HG03460 (cell line): ENCODE results near the gene WDR41.
"Not testable (repeated sequence)": the region's sequence is repeated elsewhere in the genome, so short reads cannot be mapped to it uniquely, and the experiment has no call there.

Experiments used
- ATAC-seq: cut with Tn5 transposase; IDR thresholded peaks from one replicate; pipeline ENCODE4 v1.9.1; 2021; ENCODE audit not compliant: unreplicated experiment

WDR41 gene

DNA sequence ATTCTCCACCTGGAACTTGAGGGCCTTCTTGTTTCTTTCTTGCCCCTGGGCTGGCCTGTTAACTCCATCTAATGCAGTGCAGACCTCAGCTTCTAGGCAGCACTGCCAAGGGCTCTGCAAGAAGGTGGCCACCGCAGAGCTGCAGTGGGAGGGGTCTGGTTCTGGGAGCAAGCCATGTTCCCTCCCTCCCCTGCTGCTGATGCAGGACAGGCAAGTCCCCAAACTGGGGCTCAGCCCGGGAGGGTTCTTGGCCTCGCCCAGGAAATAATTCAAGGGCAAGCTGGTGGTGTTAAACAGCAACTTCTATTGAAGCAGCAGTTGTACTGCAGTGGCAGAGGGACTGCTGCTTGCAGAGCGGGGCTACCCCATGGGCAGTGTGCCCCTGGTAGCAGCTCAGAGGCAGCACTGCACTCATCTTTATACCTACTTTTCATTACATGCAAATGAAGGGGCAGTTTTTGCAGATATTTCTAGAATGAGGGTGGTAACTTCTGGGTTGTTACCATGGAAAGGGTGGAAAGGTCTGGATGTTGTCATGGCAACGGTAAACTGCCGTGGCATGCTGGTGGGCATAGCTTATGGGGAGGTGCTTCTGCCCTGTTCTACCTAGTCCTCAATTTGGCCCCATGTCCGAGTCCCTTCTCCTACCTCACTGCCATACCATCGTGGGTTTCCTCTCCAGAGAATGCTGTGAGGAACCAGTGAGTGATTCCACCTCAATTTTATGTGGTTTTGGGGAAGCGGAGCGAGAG lies 82.1 kb downstream of the WDR41 start:
- ATAC-seq = no peak

GRCh38 chr5:77407152-77407551 lies 85.0 kb downstream of the WDR41 start:
- no peak for ATAC-seq

GRCh38 chr5:77402796-77403195 lies 89.3 kb downstream of the WDR41 start:
- no peak for ATAC-seq

GRCh38 chr5:77400645-77401044 lies 91.5 kb downstream of the WDR41 start:
- ATAC-seq = no peak

DNA sequence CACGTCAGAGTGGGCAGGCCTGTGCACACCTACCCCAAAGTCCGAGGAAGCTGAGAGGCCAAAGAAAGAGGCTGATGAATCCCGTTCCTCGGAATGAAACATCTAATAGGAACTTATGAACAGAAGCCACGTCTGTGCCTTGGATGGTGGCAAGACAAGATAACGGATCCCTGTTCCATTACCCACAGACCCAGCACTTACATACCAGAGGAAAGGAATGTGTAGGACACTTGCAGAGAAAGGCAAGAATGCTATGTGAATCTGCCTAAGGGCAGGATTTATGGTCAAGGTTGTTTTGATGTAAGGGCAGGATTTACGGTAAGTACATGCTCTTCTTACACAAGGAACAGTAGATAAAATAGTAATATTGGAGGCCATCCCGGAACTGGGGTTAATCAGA lies 93.2 kb downstream of the WDR41 start:
- no peak for ATAC-seq

GRCh38 chr5:77398458-77398857 lies 93.7 kb downstream of the WDR41 start:
- ATAC-seq = no peak

DNA sequence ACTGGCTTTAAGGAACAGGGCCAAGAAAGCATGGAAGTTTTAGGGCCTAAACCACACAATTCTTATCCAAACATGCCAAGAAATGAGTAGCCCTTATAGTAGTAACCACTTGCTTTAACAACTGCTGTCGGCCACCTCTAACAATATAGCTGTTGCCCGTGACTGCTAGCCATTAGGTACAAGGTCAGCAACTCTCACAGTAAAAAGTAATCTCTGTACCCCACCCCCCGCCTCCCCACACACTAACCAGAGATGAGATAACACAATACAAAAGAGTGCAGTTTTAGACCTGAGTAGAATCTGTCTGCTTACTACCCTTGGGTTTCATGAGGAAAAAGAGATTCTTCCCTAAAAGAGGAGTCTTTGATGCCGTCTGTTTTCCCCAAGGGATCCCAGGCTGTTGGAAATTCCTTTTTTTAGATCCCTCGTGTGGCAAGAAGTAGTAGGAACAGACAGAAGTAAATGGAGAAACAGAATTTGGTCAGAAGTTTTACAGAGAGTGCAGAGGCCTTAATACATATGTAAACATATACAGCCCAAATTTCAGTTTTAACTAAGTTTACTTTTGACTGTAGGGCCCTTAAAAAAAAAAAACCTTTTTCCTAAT lies 94.3 kb downstream of the WDR41 start:
- ATAC-seq = no peak

- no peak for ATAC-seq
Measured at GRCh38 chr5:77396017-77396416, 96.1 kb downstream of the WDR41 start.

- ATAC-seq = no peak
Measured at GRCh38 chr5:77394064-77394715, 97.9 kb downstream of the WDR41 start.

DNA sequence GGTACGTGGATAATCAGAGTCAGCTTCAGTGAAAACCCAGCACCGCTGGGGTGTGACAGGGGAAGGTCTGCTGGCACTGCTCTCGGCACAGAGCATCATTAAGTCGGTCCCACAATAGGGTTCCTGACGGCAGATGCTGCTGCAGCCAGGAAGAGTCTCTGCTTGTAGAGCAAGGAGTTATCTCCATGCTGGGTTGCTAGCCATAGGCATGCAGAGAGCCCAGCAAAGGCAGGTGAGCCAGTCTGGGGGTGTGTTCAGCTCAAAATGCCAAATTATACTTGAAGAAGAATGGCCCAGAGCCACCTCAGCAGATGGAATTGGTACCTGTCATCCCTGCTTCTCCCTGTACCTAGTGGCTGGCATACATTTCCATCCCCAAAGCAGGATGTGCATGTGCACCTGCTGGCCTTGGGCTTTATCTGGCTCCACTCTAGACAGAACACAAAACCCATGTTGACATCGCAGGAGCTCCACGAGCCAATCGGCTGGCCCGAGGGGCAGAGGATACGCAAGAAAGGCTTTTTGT lies 100.8 kb downstream of the WDR41 start:
- ATAC-seq = no peak

DNA sequence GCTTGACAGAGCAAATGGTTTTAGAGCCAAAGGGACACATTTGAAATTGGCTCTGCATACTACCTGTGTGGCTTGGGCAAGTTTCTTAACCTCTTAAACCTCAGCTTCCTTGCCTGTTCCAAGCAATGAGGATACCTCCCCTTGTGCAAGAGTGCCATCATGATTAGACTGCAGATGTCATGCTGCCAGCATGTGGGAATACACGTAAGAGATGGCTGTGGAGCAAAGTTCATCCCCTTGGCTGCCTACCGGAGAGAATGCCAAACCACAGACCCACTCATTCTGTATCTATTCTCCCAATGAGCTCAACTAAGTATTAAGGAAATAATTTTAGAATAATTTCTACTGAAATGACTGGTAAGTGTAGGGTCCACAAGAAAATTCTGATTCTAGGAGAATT lies 101.3 kb downstream of the WDR41 start:
- no peak for ATAC-seq

GRCh38 chr5:77390221-77390620 lies 101.9 kb downstream of the WDR41 start:
- no peak for ATAC-seq

GRCh38 chr5:77389746-77390145 lies 102.4 kb downstream of the WDR41 start:
- no peak for ATAC-seq

DNA sequence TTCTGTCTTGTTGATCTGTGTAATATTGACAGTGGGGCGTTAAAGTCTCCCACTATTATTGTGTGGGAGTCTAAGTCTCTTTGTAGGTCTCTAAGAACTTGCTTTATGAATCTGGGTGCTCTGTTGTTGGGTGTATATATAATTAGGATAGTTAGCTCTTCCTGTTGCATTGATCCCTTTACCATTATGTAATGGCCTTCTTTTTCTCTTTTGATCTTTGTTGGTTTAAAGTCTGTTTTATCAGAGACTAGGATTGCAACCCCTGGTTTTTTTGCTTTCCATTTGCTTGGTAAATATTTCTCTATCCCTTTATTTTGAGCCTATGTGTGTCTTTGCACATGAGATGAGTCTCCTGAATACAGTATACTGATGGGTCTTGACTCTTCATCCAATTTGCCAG lies 105.8 kb downstream of the WDR41 start:
- not testable (repeated sequence) for ATAC-seq

- ATAC-seq = not testable (repeated sequence)
Measured at GRCh38 chr5:77383336-77383735, 108.8 kb downstream of the WDR41 start.
